HG03342 (cell line): ENCODE measurements around the gene LRP10.

Source experiments
- ATAC-seq: cut with Tn5 transposase; IDR thresholded peaks from one replicate; pipeline ENCODE4 v1.9.1; 2021; ENCODE audit warnings: mild to moderate bottlenecking, moderate library complexity; ENCODE audit not compliant: unreplicated experiment

The LRP10 gene

GRCh38 chr14:22915886-22916521, 44.5 kb downstream of the LRP10 start:
- ATAC-seq: no peak

GRCh38 chr14:22918804-22919600, 47.5 kb downstream of the LRP10 start, which contains the start of gene RBM23:
Gene RBM23 (minus strand): TSS chr14:22919149.
- ATAC-seq: peak; percentile 90

- ATAC-seq: no peak
These were observed 48.0 kb downstream of the LRP10 start for GRCh38 chr14:22919601-22919921.

GRCh38 chr14:22920697-22921096, 49.2 kb downstream of the LRP10 start:
- no peak for ATAC-seq

GRCh38 chr14:22922294-22922693, 50.8 kb downstream of the LRP10 start:
- ATAC-seq: no peak

- no peak for ATAC-seq
These were observed 52.2 kb downstream of the LRP10 start for GRCh38 chr14:22923746-22924145.

- no peak for ATAC-seq
These were observed 54.0 kb downstream of the LRP10 start for GRCh38 chr14:22925513-22925912.

GRCh38 chr14:22926316-22926715, 54.8 kb downstream of the LRP10 start:
- ATAC-seq: no peak

GRCh38 chr14:22928237-22929103, 56.9 kb downstream of the LRP10 start:
- no peak for ATAC-seq

GRCh38 chr14:22929104-22929960, 57.8 kb downstream of the LRP10 start, which contains the start of gene PRMT5:
Gene PRMT5 (minus strand): TSS chr14:22929376. CDS start chr14:22929361, 15 bp downstream.
- ATAC-seq: peak; percentile 89

- ATAC-seq: no peak
These were observed 58.4 kb downstream of the LRP10 start for GRCh38 chr14:22929961-22930364.
